Smooth muscle cell (in vitro differentiated cells): ENCODE measurements around the gene GOLGA6A. TPM values are rescaled to one million over a fixed set of nuclear protein-coding genes. Genes with fewer than 3 reads are reported as not detected.
"Not testable (repeated sequence)": the region's sequence is repeated elsewhere in the genome, so short reads cannot be mapped to it uniquely, and the experiment has no call there.

Source experiments
- DNase-seq: peaks from one replicate; lab custom pipeline; 2025; ENCODE audit not compliant: unreplicated experiment; lab: John Stamatoyannopoulos, UW
- H2AFZ ChIP-seq: fragments of 200-600 bp; sonication (generic); 2 replicates; pipeline ENCODE4 v1.6.0; 2016; ENCODE audit warnings: antibody characterized with exemption, low read depth, mild to moderate bottlenecking
- H3F3A ChIP-seq: fragments of 200-600 bp; sonication (generic); 2 replicates; pipeline ENCODE4 v1.6.0; 2017; ENCODE audit warnings: antibody characterized with exemption, low read depth
- H3K27ac ChIP-seq: fragments of 200-600 bp; sonication (generic); 2 replicates; pipeline ENCODE4 v1.5.1; 2016; ENCODE audit warnings: low read depth, mild to moderate bottlenecking
- H3K27me3 ChIP-seq: fragments of 200-600 bp; sonication (generic); 2 replicates; pipeline ENCODE4 v1.6.1; 2016; ENCODE audit warnings: low read depth, mild to moderate bottlenecking
- H3K36me3 ChIP-seq: fragments of 200-600 bp; sonication (generic); 2 replicates; pipeline ENCODE4 v1.5.1; 2016; ENCODE audit warnings: low read depth
- H3K4me1 ChIP-seq: fragments of 200-600 bp; sonication (generic); 2 replicates; pipeline ENCODE4 v1.5.1; 2016; ENCODE audit warnings: low read depth
- H3K4me2 ChIP-seq: fragments of 200-600 bp; sonication (generic); 2 replicates; pipeline ENCODE4 v1.6.0; 2016; ENCODE audit warnings: mild to moderate bottlenecking
- H3K4me3 ChIP-seq: fragments of 200-600 bp; sonication (generic); 2 replicates; pipeline ENCODE4 v1.5.1; 2016; ENCODE audit warnings: mild to moderate bottlenecking
- H3K79me2 ChIP-seq: fragments of 200-600 bp; sonication (generic); 2 replicates; pipeline ENCODE4 v1.6.0; 2016; ENCODE audit warnings: low read depth, mild to moderate bottlenecking
- H3K9ac ChIP-seq: fragments of 200-600 bp; sonication (generic); 2 replicates; pipeline ENCODE4 v1.6.0; 2016; ENCODE audit warnings: low read depth
- H3K9me3 ChIP-seq: fragments of 200-600 bp; sonication (generic); replicated peaks from 2 replicates; pipeline ENCODE4 v1.5.1; 2016; ENCODE audit warnings: low read depth
- H4K20me1 ChIP-seq: fragments of 200-600 bp; sonication (generic); 2 replicates; pipeline ENCODE4 v1.6.0; 2016; ENCODE audit warnings: low read depth
- CTCF ChIP-seq: fragments of 200-600 bp; sonication (generic); IDR thresholded peaks from 2 replicates; pipeline ENCODE4 v1.5.1; 2017; ENCODE audit warnings: borderline replicate concordance, mild to moderate bottlenecking, antibody characterized with exemption; ENCODE audit not compliant: insufficient read depth, poor library complexity, severe bottlenecking
- WGBS: methylation state at CpG from one replicate; pipeline ENCODE4 v1.1.7; 2016; ENCODE audit warnings: low lambda C conversion rate; 5-methylcytosine and 5-hydroxymethylcytosine counted together
- polyA plus RNA-seq: library from polyadenylated mRNA; unstranded; fragments of >200 nt; fragmentation: Nextera tagmentation; extraction: Ambion mirVana; gene quantifications from 2 replicates; pipeline ENCODE4 v1.2.1, GENCODE V29; 2016
- total RNA-seq: library from RNA; depleted of rRNA; stranded (reverse); fragments of >200 nt; gene quantifications from 2 replicates; pipeline ENCODE4 v1.2.3, GENCODE V29; 2014

GOLGA6A gene
- total and polyA plus RNA-seq, 2 experiments from 2014 or later = 0.13 TPM; not detected in 1

GRCh38 chr15:74063425-74064146 is 18.8 kb downstream of the GOLGA6A start:
- not testable (repeated sequence) for H4K20me1 ChIP-seq, DNase-seq, H3F3A ChIP-seq, H3K79me2 ChIP-seq, H3K27ac ChIP-seq, H3K4me1 ChIP-seq, H3K4me2 ChIP-seq, H2AFZ ChIP-seq, H3K36me3 ChIP-seq, H3K27me3 ChIP-seq, H3K9ac ChIP-seq, H3K4me3 ChIP-seq, H3K9me3 ChIP-seq
- WGBS = 87% methylated on average over 12 of the region's 17 CpGs

GRCh38 chr15:74062671-74063070 is 19.7 kb downstream of the GOLGA6A start:
- Histone ChIP-seq H2AFZ (no peak overlapping the region), H3K36me3 (no peaks in the 10 kb centered on the region), H3K79me2 (no peaks in the 10 kb centered on the region), H3K4me3 (no peak overlapping the region), H3K9ac (no peak overlapping the region), H3K27me3 (no peaks in the 10 kb centered on the region), H3F3A (no peaks in the 10 kb centered on the region), H3K9me3 (no peaks in the 10 kb centered on the region), H3K4me1 (no peaks in the 10 kb centered on the region), H4K20me1 (no peaks in the 10 kb centered on the region), H3K4me2 (no peak overlapping the region), H3K27ac (no peak overlapping the region)
- 94% methylated on average over 7 of the region's 7 CpGs for WGBS
- DNase-seq = no peak
- TF ChIP-seq CTCF = no peak

GRCh38 chr15:74062236-74062635 is 20.1 kb downstream of the GOLGA6A start:
- no peaks in the 10 kb centered on the region for H3K4me1 ChIP-seq
- H3K4me3 ChIP-seq = no peak overlapping the region
- TF ChIP-seq CTCF = no peak
- H3K9ac ChIP-seq = no peak overlapping the region
- 96% methylated on average over 6 of the region's 6 CpGs for WGBS
- no peaks in the 10 kb centered on the region for H3K79me2 ChIP-seq
- no peak overlapping the region for H3K27ac ChIP-seq
- no peak overlapping the region for H2AFZ ChIP-seq
- no peaks in the 10 kb centered on the region for H3K36me3 ChIP-seq
- H3K27me3 ChIP-seq = no peaks in the 10 kb centered on the region
- no peaks in the 10 kb centered on the region for H3K9me3 ChIP-seq
- no peak for DNase-seq
- H3K4me2 ChIP-seq = no peak overlapping the region
- no peaks in the 10 kb centered on the region for H4K20me1 ChIP-seq
- no peaks in the 10 kb centered on the region for H3F3A ChIP-seq

- no peak overlapping the region for H2AFZ ChIP-seq
- H4K20me1 ChIP-seq = no peaks in the 10 kb centered on the region
- no peaks in the 10 kb centered on the region for H3K79me2 ChIP-seq
- H3F3A ChIP-seq = no peaks in the 10 kb centered on the region
- no peaks in the 10 kb centered on the region for H3K36me3 ChIP-seq
- no peak overlapping the region for H3K4me2 ChIP-seq
- 76% methylated on average over 6 of the region's 6 CpGs for WGBS
- no peaks in the 10 kb centered on the region for H3K4me1 ChIP-seq
- no peak overlapping the region for H3K4me3 ChIP-seq
- no peak overlapping the region for H3K27ac ChIP-seq
- DNase-seq = no peak
- no peak for TF ChIP-seq CTCF
- H3K9me3 ChIP-seq = no peaks in the 10 kb centered on the region
- no peaks in the 10 kb centered on the region for H3K27me3 ChIP-seq
- H3K9ac ChIP-seq = no peak overlapping the region
Observed at GRCh38 chr15:74060251-74060650, 22.1 kb downstream of the GOLGA6A start.

GRCh38 chr15:74059050-74059833 is 23.1 kb downstream of the GOLGA6A start:
- not testable (repeated sequence) for H3K27me3 ChIP-seq, H2AFZ ChIP-seq, H3K27ac ChIP-seq, DNase-seq, H3K36me3 ChIP-seq, H3K9ac ChIP-seq, H4K20me1 ChIP-seq, H3K4me1 ChIP-seq, H3K4me2 ChIP-seq, H3K79me2 ChIP-seq, H3F3A ChIP-seq, H3K4me3 ChIP-seq, H3K9me3 ChIP-seq
- WGBS = 90% methylated on average over 6 of the region's 6 CpGs

GRCh38 chr15:74056330-74056729 is 26.0 kb downstream of the GOLGA6A start:
- not testable (repeated sequence) for H3K4me2 ChIP-seq, H2AFZ ChIP-seq, H3F3A ChIP-seq, DNase-seq, H3K36me3 ChIP-seq, H3K27ac ChIP-seq, H3K9ac ChIP-seq, H3K4me3 ChIP-seq, H4K20me1 ChIP-seq, H3K9me3 ChIP-seq, H3K4me1 ChIP-seq, H3K79me2 ChIP-seq, H3K27me3 ChIP-seq
- 84% methylated on average over 5 of the region's 5 CpGs for WGBS
